MM.1S (cell line): ENCODE data around the gene MAN1C1.

ENCODE experiments used
- DNase-seq: peaks from one replicate; pipeline ENCODE4 v3.0.0-alpha.2; 2015
- H2AFZ ChIP-seq: fragments of 300-600 bp; sonication (generic); 2 replicates; pipeline ENCODE4 v1.6.0; 2016; ENCODE audit warnings: antibody characterized with exemption, low read length
- H3F3A ChIP-seq: fragments of 300-600 bp; sonication (generic); 2 replicates; pipeline ENCODE4 v1.6.1; 2016; ENCODE audit warnings: mild to moderate bottlenecking, antibody characterized with exemption, low read length, moderate library complexity, mixed read lengths; ENCODE audit not compliant: insufficient read depth
- H3K27ac ChIP-seq: fragments of 300-600 bp; sonication (generic); 2 replicates; pipeline ENCODE4 v1.5.1; 2016; ENCODE audit warnings: mild to moderate bottlenecking, low read length
- H3K27me3 ChIP-seq: fragments of 300-600 bp; sonication (generic); replicated peaks from 2 replicates; pipeline ENCODE4 v1.6.0; 2016; ENCODE audit warnings: low read length; ENCODE audit not compliant: insufficient read depth
- H3K36me3 ChIP-seq: fragments of 300-600 bp; sonication (generic); replicated peaks from 2 replicates; pipeline ENCODE4 v1.6.1; 2016; ENCODE audit warnings: mild to moderate bottlenecking, low read length, mixed read lengths; ENCODE audit not compliant: insufficient read depth
- H3K4me1 ChIP-seq: fragments of 300-600 bp; sonication (generic); 2 replicates; pipeline ENCODE4 v1.6.1; 2016; ENCODE audit warnings: low read length, mixed read lengths
- H3K4me2 ChIP-seq: fragments of 300-600 bp; sonication (generic); 2 replicates; pipeline ENCODE4 v1.6.0; 2016; ENCODE audit warnings: low read depth, low read length
- H3K4me3 ChIP-seq: fragments of 300-600 bp; sonication (generic); 2 replicates; pipeline ENCODE4 v1.5.1; 2016; ENCODE audit warnings: low read length, mixed read lengths
- H3K79me2 ChIP-seq: fragments of 300-600 bp; sonication (generic); 2 replicates; pipeline ENCODE4 v1.6.1; 2016; ENCODE audit warnings: mixed run types, low read length, mixed read lengths
- H3K9ac ChIP-seq: fragments of 300-600 bp; sonication (generic); 2 replicates; pipeline ENCODE4 v1.6.1; 2016; ENCODE audit warnings: low read length, mixed read lengths
- H3K9me2 ChIP-seq: fragments of 300-600 bp; sonication (generic); replicated peaks from 2 replicates; pipeline ENCODE4 v1.6.1; 2016; ENCODE audit warnings: mild to moderate bottlenecking, low read length, mixed read lengths; ENCODE audit not compliant: insufficient read depth
- H3K9me3 ChIP-seq: fragments of 300-600 bp; sonication (generic); replicated peaks from 2 replicates; pipeline ENCODE4 v1.6.1; 2016; ENCODE audit warnings: mild to moderate bottlenecking, low read length, mixed read lengths; ENCODE audit not compliant: insufficient read depth
- H4K20me1 ChIP-seq: fragments of 300-600 bp; sonication (generic); 2 replicates; pipeline ENCODE4 v1.6.1; 2016; ENCODE audit warnings: mild to moderate bottlenecking, low read length, moderate library complexity, mixed read lengths; ENCODE audit not compliant: insufficient read depth
- EZH2 ChIP-seq: fragments of 300-600 bp; sonication (generic); optimal IDR thresholded peaks from 2 replicates; pipeline ENCODE3; 2017; ENCODE audit warnings: low read depth, mild to moderate bottlenecking, antibody characterized with exemption, low read length, mixed read lengths
- EZH2phosphoT487 ChIP-seq: fragments of 300-600 bp; sonication (generic); IDR thresholded peaks from 2 replicates; pipeline ENCODE4 v1.6.1; 2018; ENCODE audit warnings: antibody characterized with exemption, low read length
- TF ChIP-seq, protein P1 (sequence below): fragments of 300-600 bp; sonication (generic); IDR thresholded peaks from 2 replicates; pipeline ENCODE4 v1.5.1; 2016; ENCODE audit warnings: antibody characterized with exemption, low read length, mixed read lengths

MAN1C1 gene

DNA sequence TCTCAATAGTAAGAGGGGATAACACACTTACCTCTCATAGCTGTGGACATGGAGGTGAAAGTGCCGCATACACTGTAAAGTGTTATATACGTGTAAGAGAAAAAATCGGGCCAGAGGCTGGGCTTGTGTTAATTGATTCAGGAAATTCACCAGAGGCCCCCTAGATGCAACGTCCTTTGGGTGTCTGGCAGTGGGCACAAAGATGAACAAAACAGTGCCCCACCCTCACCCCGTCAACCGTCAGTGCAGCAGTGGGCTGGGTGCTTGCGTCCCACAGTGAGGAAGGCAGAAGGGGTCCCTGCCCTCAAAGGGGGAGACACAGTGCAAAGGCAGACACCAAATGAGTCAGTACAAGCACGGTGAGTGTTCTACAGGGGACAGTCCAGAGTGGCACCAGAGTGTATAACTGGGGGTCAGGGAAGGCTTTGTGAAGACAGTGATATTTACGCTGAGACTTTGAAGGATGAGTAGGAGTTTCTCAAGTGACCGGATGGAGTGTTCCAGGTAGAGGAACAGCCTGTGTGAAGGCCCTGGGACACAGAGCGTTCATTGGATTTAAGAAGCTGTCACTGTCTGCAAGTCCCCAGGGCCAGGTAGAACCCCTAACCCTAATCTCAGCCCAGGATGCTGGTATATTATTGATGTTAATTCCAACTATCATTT lies 196.6 kb downstream of the MAN1C1 start:
- DNase-seq, result no peak
- no peak overlapping the region for H3K4me3 ChIP-seq
- TF ChIP-seq EZH2phosphoT487, result no peak
- no peak for TF ChIP-seq EZH2
- TF ChIP-seq, protein P1, sequence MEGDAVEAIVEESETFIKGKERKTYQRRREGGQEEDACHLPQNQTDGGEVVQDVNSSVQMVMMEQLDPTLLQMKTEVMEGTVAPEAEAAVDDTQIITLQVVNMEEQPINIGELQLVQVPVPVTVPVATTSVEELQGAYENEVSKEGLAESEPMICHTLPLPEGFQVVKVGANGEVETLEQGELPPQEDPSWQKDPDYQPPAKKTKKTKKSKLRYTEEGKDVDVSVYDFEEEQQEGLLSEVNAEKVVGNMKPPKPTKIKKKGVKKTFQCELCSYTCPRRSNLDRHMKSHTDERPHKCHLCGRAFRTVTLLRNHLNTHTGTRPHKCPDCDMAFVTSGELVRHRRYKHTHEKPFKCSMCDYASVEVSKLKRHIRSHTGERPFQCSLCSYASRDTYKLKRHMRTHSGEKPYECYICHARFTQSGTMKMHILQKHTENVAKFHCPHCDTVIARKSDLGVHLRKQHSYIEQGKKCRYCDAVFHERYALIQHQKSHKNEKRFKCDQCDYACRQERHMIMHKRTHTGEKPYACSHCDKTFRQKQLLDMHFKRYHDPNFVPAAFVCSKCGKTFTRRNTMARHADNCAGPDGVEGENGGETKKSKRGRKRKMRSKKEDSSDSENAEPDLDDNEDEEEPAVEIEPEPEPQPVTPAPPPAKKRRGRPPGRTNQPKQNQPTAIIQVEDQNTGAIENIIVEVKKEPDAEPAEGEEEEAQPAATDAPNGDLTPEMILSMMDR, result no peak
- no peaks in the 10 kb centered on the region for H4K20me1 ChIP-seq
- H3K9ac ChIP-seq, result no peak overlapping the region
- no peaks in the 10 kb centered on the region for H3K9me2 ChIP-seq
- no peaks in the 10 kb centered on the region for H3K27me3 ChIP-seq
- no peaks in the 10 kb centered on the region for H3K79me2 ChIP-seq
- no peaks in the 10 kb centered on the region for H3F3A ChIP-seq
- H3K36me3 ChIP-seq, result no peaks in the 10 kb centered on the region
- no peaks in the 10 kb centered on the region for H3K9me3 ChIP-seq
- H2AFZ ChIP-seq, result no peak overlapping the region
- H3K4me1 ChIP-seq, result no peaks in the 10 kb centered on the region
- H3K27ac ChIP-seq, result no peak overlapping the region
- no peak overlapping the region for H3K4me2 ChIP-seq

DNA sequence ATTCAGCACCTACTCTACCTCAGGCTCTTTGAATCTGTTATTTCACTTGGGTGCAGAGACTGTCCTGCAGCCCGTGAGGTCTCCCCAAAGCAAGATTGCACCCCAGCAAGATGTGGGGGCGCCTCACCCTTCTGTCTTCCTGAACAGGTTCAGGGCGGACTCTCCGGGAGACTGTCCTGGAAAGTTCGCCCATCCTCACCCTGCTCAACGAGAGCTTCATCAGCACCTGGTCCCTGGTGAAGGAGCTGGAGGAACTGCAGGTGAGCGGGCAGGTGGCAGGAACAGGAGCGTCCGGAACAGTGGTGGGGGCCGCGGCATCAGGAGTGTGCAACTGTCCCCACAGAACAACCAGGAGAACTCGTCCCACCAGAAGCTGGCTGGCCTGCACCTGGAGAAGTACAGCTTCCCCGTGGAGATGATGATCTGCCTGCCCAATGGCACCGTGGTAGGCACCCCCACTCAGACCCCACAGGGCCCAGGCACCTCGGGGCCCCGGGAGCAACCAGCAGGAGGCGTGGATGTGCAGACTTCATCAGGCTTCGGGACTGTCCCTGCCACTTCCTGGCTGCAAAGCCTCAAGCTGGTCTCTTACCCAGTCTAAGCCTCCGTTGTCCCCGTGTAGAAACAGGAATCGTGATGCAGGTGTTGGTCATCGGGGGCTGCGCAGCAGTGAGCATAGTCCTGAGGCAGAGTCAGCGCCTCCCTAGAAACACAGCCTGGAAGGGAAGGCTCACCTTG lies 197.3 kb downstream of the MAN1C1 start:
- Histone ChIP-seq H3K9me3 (no peaks in the 10 kb centered on the region), H3K27ac (no peak overlapping the region), H3F3A (peaks cover 5% of the 10 kb centered on the region; the same call in 1 of the 2 replicates), H3K4me3 (no peak overlapping the region), H3K4me2 (no peak overlapping the region), H3K27me3 (no peaks in the 10 kb centered on the region), H2AFZ (no peak overlapping the region), H3K9me2 (no peaks in the 10 kb centered on the region), H4K20me1 (no peaks in the 10 kb centered on the region), H3K79me2 (no peaks in the 10 kb centered on the region), H3K4me1 (0 out of 2 replicates have a peak, but pooled peaks cover under 1% of the 10 kb centered on the region), H3K36me3 (no peaks in the 10 kb centered on the region), H3K9ac (no peak overlapping the region)
- no peak for DNase-seq
- TF ChIP-seq, protein P1, result no peak
- TF ChIP-seq EZH2phosphoT487 (no peak), EZH2 (no peak)

DNA sequence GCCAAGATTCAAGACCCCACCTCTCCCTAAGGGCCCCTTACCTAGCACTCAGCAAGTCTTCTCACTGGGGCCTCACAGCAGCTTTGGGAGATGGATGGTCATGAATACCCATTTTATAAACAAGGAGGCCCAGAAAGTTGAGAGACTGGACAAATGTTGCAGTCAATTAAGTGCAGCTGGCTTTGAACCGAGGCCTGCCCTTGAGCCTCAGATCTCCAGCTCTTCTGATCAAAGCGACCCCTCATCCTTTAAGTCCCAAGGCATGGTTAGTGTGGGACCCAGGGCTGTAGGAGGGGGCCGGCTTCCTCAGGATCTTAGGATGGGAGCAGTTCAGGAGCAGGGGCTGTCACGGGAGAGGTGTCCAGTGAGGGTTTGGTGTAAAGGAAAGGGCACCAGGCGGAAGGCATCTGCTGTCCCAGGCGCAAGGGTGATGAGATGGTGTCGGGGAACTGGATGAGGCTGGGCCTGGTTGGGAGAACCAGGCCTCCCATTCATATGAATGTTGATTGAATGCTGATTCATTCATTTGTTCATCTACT lies 198.0 kb downstream of the MAN1C1 start:
- Histone ChIP-seq H4K20me1 (no peaks in the 10 kb centered on the region), H3K36me3 (no peaks in the 10 kb centered on the region), H3K4me3 (no peak overlapping the region), H3K27ac (no peak overlapping the region), H2AFZ (no peak overlapping the region), H3K9ac (no peak overlapping the region), H3F3A (peaks cover 8% of the 10 kb centered on the region; the same call in 1 of the 2 replicates), H3K79me2 (no peaks in the 10 kb centered on the region), H3K27me3 (no peaks in the 10 kb centered on the region), H3K4me2 (no peak overlapping the region), H3K4me1 (0 out of 2 replicates have a peak, but pooled peaks cover 3% of the 10 kb centered on the region), H3K9me2 (no peaks in the 10 kb centered on the region), H3K9me3 (no peaks in the 10 kb centered on the region)
- TF ChIP-seq EZH2 (no peak), EZH2phosphoT487 (no peak)
- TF ChIP-seq, protein P1, result no peak
- no peak for DNase-seq
